Neural cell (in vitro differentiated cells): ENCODE data around the gene TMEM171.

Experiments used
- EP300 ChIP-seq: fragments of 450-650 bp; conservative IDR thresholded peaks from 2 replicates; pipeline ENCODE4 v1.6.1; 2014; ENCODE audit warnings: antibody characterized with exemption, mild to moderate bottlenecking, moderate library complexity; ENCODE audit not compliant: poor library complexity, severe bottlenecking
- EZH2 ChIP-seq: fragments of 200-600, 300-800 bp; shearing (Covaris generic), sonication (generic); IDR thresholded peaks from 2 replicates; pipeline ENCODE4 v1.6.1; 2014; ENCODE audit warnings: antibody characterized with exemption, low read length, borderline replicate concordance, mild to moderate bottlenecking; ENCODE audit not compliant: insufficient read depth, poor library complexity, severe bottlenecking
- RAD21 ChIP-seq: fragments of 450-650 bp; conservative IDR thresholded peaks from 2 replicates; pipeline ENCODE4 v1.6.1; 2014; ENCODE audit warnings: antibody characterized with exemption, mild to moderate bottlenecking, moderate library complexity
- TAF1 ChIP-seq: IDR thresholded peaks from 2 replicates; pipeline ENCODE4 v1.6.1; 2012; ENCODE audit warnings: low read depth
- TF ChIP-seq, protein P1 (sequence below): fragments of 450-650 bp; IDR thresholded peaks from 2 replicates; pipeline ENCODE4 v1.5.1; 2014; ENCODE audit warnings: antibody characterized with exemption, mild to moderate bottlenecking, moderate library complexity; ENCODE audit not compliant: poor library complexity, severe bottlenecking
- TF ChIP-seq, protein P2 (sequence below): IDR thresholded peaks from 2 replicates; pipeline ENCODE4 v1.6.1; 2012; ENCODE audit warnings: borderline replicate concordance

DNA sequence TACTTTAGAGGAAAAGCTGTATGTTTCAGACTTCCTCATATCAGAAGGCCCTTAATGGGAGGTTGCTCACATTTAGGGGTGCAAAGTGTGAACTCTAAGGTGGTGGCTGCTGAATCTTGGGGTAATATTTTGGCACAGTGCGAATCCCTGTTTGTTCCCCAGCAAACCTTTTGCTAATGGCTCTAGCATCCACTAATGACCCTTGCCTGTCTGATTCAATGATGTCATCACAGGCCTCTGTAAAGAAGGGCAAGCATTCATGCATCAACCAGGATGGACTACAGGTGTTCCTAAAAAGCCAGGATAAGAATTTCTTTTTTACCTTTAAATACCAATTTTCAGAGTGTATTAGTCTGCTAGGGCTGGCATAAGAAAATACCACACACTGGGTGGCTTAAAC is 20.4 kb downstream of the TMEM171 start:
- TF ChIP-seq, protein P1, sequence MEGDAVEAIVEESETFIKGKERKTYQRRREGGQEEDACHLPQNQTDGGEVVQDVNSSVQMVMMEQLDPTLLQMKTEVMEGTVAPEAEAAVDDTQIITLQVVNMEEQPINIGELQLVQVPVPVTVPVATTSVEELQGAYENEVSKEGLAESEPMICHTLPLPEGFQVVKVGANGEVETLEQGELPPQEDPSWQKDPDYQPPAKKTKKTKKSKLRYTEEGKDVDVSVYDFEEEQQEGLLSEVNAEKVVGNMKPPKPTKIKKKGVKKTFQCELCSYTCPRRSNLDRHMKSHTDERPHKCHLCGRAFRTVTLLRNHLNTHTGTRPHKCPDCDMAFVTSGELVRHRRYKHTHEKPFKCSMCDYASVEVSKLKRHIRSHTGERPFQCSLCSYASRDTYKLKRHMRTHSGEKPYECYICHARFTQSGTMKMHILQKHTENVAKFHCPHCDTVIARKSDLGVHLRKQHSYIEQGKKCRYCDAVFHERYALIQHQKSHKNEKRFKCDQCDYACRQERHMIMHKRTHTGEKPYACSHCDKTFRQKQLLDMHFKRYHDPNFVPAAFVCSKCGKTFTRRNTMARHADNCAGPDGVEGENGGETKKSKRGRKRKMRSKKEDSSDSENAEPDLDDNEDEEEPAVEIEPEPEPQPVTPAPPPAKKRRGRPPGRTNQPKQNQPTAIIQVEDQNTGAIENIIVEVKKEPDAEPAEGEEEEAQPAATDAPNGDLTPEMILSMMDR = no peak
- TF ChIP-seq, protein P2, sequence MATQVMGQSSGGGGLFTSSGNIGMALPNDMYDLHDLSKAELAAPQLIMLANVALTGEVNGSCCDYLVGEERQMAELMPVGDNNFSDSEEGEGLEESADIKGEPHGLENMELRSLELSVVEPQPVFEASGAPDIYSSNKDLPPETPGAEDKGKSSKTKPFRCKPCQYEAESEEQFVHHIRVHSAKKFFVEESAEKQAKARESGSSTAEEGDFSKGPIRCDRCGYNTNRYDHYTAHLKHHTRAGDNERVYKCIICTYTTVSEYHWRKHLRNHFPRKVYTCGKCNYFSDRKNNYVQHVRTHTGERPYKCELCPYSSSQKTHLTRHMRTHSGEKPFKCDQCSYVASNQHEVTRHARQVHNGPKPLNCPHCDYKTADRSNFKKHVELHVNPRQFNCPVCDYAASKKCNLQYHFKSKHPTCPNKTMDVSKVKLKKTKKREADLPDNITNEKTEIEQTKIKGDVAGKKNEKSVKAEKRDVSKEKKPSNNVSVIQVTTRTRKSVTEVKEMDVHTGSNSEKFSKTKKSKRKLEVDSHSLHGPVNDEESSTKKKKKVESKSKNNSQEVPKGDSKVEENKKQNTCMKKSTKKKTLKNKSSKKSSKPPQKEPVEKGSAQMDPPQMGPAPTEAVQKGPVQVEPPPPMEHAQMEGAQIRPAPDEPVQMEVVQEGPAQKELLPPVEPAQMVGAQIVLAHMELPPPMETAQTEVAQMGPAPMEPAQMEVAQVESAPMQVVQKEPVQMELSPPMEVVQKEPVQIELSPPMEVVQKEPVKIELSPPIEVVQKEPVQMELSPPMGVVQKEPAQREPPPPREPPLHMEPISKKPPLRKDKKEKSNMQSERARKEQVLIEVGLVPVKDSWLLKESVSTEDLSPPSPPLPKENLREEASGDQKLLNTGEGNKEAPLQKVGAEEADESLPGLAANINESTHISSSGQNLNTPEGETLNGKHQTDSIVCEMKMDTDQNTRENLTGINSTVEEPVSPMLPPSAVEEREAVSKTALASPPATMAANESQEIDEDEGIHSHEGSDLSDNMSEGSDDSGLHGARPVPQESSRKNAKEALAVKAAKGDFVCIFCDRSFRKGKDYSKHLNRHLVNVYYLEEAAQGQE = no peak
- TF ChIP-seq EZH2 (no peak), TAF1 (no peak), EP300 (no peak), RAD21 (no peak)
